ENCODE data around the gene HOXC12.
A peak's percentile ranks its signal among the peaks of the same experiment; 100 is the strongest.

The HOXC12 gene

DNA sequence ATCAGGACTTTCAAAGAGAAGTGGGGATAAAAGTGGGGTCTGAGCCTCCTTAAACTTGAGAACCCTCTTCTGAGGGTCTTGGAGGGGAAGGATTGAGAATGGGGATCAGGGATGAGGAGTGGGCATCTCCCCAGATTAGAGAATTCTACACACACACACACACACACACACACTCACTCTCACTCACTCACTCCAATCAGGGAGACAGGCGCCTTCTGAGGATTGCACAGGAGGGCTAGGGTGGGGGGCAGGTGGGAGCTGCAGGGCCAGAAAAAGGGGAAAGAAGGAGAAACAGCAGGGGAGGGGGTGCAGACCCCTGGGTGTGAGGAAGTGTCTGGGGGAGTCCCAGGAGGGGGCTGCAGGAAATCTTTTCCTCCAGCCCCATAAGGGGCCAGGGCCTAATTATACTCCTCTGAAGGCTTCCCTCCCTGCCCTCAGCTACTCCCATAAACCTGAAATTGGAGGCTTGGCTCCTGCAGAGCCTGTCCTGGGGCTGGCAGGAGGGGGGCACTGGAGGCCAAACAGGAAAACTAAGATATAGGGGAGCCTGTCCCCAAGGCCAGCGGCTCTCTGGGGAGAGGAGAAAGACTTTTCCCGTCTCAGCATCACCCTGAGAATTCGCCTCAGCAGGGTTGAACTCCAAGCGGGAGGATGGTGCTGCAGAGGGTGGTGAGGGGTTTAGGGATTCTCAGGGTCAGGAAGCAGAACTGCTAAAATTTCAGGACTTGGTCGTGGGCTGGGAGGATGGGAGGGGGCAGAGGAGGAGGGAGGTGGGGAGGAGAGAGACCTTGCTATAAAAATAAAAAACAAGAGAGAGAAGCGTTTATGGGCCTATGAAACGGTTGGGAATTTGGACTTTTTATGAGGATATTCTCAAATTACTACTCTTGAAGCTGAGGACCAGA is 46.8 kb downstream of the HOXC12 start:
- H3K4me3 ChIP-seq (ENCODE audit: low read length) = no peak overlapping the region
- DNase-seq (ENCODE audit: low read depth, low spot score) = no peak

- no peak for DNase-seq (ENCODE audit: low read depth, low spot score)
- no peak overlapping the region for H3K4me3 ChIP-seq (ENCODE audit: low read length)
These were observed 47.7 kb downstream of the HOXC12 start for GRCh38 chr12:54002278-54002914.

DNA sequence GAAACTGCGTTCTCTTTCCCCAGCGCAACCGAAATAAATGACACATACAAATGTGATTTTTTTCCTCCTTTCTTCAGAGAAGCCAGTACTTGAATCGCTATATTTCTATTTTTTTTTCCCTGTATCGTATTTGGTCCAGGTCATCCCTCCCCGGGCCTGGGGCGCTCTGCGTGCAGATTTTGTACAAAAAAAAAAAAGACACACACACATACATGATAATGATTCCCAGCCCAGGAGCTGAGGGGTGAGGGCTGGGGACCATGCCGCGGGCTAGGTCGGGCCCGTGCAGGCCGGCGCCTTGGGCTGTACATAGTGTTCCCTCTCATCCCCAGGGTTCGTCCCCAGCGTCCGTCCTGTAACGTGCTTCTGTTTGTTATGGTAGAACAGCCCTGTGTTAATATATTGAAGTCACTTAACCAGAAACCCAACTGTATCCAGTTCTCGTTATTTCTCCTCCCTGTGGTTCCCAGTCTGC is 48.2 kb downstream of the HOXC12 start:
- H3K4me3 ChIP-seq (ENCODE audit: low read length) = no peak overlapping the region
- DNase-seq (ENCODE audit: low read depth, low spot score) = no peak

- no peak for DNase-seq (ENCODE audit: low read depth, low spot score)
- no peak overlapping the region for H3K4me3 ChIP-seq (ENCODE audit: low read length)
These were observed 48.9 kb downstream of the HOXC12 start for GRCh38 chr12:54003625-54004024.

GRCh38 chr12:54004063-54004840 is 49.5 kb downstream of the HOXC12 start:
- no peak overlapping the region for H3K4me3 ChIP-seq (ENCODE audit: low read length)
- DNase-seq (ENCODE audit: low read depth, low spot score) = no peak

GRCh38 chr12:54004841-54005530 is 50.3 kb downstream of the HOXC12 start:
- H3K4me3 ChIP-seq (ENCODE audit: low read length) = no peak overlapping the region
- DNase-seq (ENCODE audit: low read depth, low spot score) = no peak

- peak overlapping the region; percentile 18 for H3K4me3 ChIP-seq (ENCODE audit: low read length)
- no peak for DNase-seq (ENCODE audit: low read depth, low spot score)
These were observed 50.8 kb downstream of the HOXC12 start for GRCh38 chr12:54005531-54005852.

- peak; percentile 50 for DNase-seq (ENCODE audit: low read depth, low spot score)
- peak overlapping the region; percentile 18 for H3K4me3 ChIP-seq (ENCODE audit: low read length)
These were observed 51.3 kb downstream of the HOXC12 start for GRCh38 chr12:54005853-54006558.

DNA sequence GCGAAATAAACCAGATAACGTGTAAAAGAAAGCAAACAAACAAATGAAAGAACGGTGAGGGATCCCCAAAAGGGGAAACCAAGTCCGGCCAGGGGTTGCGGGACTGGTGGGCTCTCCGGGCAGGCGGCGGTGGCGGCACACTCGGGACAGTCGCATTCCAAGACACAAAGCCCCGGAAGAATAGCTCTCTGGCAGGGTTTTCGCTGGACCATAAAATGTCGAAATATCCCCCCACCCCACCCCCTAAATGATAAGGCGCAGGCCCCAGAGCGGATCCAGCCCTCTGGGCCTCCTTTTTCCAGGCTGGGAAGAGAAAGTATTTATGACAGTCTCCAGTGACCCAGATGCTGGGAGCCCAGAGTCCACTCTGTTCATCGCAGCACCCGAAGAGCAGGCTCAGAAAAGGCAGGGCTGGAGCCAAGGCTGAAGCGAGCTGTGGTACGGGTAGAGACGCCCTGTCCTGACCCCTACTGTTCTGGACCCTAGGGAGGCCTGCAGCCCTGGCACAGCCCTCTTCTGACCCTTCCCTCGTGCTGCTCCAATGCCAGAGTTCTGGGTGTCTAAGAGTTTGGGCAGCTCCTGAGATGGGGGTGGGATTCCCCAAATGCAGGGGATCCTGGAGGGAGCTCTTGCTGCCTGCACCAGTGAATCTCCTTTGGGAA is 52.0 kb downstream of the HOXC12 start:
- H3K4me3 ChIP-seq (ENCODE audit: low read length) = no peak overlapping the region
- DNase-seq (ENCODE audit: low read depth, low spot score) = no peak

DNA sequence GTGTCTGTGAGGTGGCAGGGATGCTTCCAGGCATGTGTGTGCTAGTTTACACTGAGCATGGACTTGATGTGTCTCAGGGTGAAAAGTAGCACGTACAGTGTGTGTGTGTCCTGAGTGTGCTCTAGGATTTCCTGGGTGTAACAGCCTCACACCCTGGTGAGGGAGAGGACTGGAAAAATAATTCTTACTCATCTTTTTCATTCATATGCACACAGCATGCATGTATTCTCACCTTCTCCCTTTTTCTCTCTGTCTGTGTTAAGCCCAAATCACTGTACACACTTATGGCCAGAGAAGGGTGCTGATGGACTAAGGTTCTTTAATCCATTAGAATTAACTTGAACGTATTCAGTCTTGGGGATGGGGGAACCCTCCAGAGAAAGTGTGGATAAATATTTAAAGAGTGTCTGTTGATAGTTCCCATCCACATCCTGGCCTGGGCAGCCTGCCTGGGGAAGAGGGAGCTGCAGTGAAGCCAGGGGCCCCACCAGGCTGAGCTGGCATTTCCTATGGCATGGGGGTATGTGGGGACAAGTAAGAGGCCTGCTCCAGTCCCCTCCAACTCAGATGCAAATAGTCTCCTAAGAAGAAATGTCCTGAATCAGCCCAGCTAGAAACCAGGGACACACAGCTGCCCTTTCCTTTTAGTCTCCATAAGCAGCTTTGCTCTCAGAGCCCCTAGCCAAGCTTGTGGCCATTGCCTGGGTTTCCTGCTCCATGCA is 53.0 kb downstream of the HOXC12 start:
- H3K4me3 ChIP-seq (ENCODE audit: low read length) = no peak overlapping the region
- DNase-seq (ENCODE audit: low read depth, low spot score) = no peak

GRCh38 chr12:54008260-54008552 is 53.5 kb downstream of the HOXC12 start:
- DNase-seq (ENCODE audit: low read depth, low spot score) = no peak
- H3K4me3 ChIP-seq (ENCODE audit: low read length) = no peak overlapping the region
